H1 (cell line): ENCODE results near the gene RAB11FIP5. TPM values are rescaled to one million over a fixed set of nuclear protein-coding genes. Genes with fewer than 3 reads are reported as not detected.

Experiments used
- JUND ChIP-seq: IDR thresholded peaks from 2 replicates; pipeline ENCODE4 v1.6.1; 2011; ENCODE audit warnings: mild to moderate bottlenecking, improper control_type of control experiment, low read length
- MAFK ChIP-seq: IDR thresholded peaks from 2 replicates; pipeline ENCODE4 v1.6.1; 2012; ENCODE audit warnings: low read depth, mild to moderate bottlenecking, improper control_type of control experiment, low read length
- SP1 ChIP-seq: IDR thresholded peaks from 2 replicates; pipeline ENCODE4 v1.6.1; 2011; ENCODE audit warnings: low read depth, low read length
- SP4 ChIP-seq: IDR thresholded peaks from 2 replicates; pipeline ENCODE4 v1.6.1; 2012; ENCODE audit warnings: low read length, inconsistent platforms
- TAF7 ChIP-seq: optimal IDR thresholded peaks from 2 replicates; pipeline ENCODE3; 2011; ENCODE audit warnings: low read depth, mild to moderate bottlenecking, inconsistent platforms, low read length, moderate library complexity, borderline replicate concordance
- polyA plus RNA-seq, 7 experiments: library from polyadenylated mRNA; depleted of rRNA in 3 of 7; stranded (reverse) in 5 of 7; unstranded in 2 of 7; fragments of >200 nt in 5 of 7; fragments of 200-250 nt in 2 of 7; gene quantifications; 1 replicate in 5 of 7; 2 replicates in 1 of 7; 4 replicates in 1 of 7; pipeline versions ENCODE4 v1.2.1 to v1.2.3, GENCODE V29; 2011 to 2013; ENCODE audit warnings: missing spikeins in 2 of 7, mixed read lengths in 2 of 7
- total RNA-seq: library from RNA; stranded (reverse); fragmentation: NEBNext Ultra II Directional; extraction: Animal tissue kit (Norgen Biotek cat#: 25700); gene quantifications from 2 replicates; pipeline ENCODE4 v1.2.1, GENCODE V29; 2021
- TF ChIP-seq, protein P1 (sequence below), 3 experiments: IDR thresholded peaks; 1 replicate in 2 of 3; 2 replicates in 1 of 3; pipeline versions ENCODE4 v1.5.1 to v1.6.1; 2011; ENCODE audit warnings: low read length in 3 of 3, mild to moderate bottlenecking in 3 of 3, inconsistent platforms in 2 of 3, low read depth in 1 of 3, moderate library complexity in 1 of 3; ENCODE audit not compliant: insufficient read depth in 1 of 3; ENCODE audit errors: control extremely low read depth in 1 of 3

The RAB11FIP5 gene
- total and polyA plus RNA-seq, 2 of the 8 experiments (the other 6 are each of a cell fraction or from before 2014, with no cell fraction given), result 6.3 to 17.0 TPM

DNA sequence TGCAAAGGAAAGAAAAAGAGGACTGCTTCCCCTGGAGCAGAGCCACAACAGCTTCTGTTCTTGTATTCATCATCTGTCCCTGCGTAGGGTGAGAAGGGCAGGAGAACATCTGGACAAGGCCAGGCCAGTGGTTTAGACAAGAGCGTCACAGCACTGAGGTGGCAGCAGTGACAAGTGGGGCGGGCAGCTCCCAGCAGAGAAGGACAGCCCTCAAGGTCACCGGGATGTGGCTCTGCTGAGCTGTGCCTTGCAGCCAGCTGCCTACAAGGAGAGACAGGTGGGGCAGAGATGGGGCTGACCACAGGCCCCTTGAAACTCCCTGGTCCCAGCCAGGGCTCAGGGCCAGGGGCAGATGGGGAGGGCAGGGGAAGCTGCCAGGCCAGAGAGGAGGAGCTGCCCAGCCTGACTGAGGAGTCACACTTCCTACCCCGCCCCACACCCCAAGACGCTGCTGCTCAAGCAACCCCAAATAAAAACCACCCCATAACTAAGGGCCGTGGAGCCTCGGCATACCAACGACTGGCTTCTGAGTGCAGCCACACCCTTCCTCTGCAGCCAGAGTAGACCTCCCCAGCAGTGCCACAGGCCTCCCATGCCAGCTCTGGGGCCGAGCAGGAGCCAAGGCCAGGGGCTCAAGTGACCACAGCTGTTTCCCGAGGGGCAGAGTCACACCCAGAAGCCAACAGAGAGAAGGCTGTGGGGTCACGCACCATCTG is 5.4 kb downstream of the RAB11FIP5 start (continued):
- TF ChIP-seq, protein P1, sequence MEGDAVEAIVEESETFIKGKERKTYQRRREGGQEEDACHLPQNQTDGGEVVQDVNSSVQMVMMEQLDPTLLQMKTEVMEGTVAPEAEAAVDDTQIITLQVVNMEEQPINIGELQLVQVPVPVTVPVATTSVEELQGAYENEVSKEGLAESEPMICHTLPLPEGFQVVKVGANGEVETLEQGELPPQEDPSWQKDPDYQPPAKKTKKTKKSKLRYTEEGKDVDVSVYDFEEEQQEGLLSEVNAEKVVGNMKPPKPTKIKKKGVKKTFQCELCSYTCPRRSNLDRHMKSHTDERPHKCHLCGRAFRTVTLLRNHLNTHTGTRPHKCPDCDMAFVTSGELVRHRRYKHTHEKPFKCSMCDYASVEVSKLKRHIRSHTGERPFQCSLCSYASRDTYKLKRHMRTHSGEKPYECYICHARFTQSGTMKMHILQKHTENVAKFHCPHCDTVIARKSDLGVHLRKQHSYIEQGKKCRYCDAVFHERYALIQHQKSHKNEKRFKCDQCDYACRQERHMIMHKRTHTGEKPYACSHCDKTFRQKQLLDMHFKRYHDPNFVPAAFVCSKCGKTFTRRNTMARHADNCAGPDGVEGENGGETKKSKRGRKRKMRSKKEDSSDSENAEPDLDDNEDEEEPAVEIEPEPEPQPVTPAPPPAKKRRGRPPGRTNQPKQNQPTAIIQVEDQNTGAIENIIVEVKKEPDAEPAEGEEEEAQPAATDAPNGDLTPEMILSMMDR (IDR thresholded peaks at IDR 0.05; ENCODE audit: control extremely low read depth in 1 of 3, insufficient read depth in 1 of 3, low read depth in 1 of 3, low read length in 3 of 3), result no peak
- no peak for TF ChIP-seq SP4
- no peak for TF ChIP-seq MAFK
- TF ChIP-seq TAF7, result no peak
- TF ChIP-seq JUND, result no peak
- no peak for TF ChIP-seq SP1
